NCI-H774 (cell line): ENCODE measurements around the gene ANAPC4.

Source experiments
- DNase-seq: peaks from one replicate; lab custom pipeline; 2025; lab: John Stamatoyannopoulos, UW

Gene ANAPC4

DNA sequence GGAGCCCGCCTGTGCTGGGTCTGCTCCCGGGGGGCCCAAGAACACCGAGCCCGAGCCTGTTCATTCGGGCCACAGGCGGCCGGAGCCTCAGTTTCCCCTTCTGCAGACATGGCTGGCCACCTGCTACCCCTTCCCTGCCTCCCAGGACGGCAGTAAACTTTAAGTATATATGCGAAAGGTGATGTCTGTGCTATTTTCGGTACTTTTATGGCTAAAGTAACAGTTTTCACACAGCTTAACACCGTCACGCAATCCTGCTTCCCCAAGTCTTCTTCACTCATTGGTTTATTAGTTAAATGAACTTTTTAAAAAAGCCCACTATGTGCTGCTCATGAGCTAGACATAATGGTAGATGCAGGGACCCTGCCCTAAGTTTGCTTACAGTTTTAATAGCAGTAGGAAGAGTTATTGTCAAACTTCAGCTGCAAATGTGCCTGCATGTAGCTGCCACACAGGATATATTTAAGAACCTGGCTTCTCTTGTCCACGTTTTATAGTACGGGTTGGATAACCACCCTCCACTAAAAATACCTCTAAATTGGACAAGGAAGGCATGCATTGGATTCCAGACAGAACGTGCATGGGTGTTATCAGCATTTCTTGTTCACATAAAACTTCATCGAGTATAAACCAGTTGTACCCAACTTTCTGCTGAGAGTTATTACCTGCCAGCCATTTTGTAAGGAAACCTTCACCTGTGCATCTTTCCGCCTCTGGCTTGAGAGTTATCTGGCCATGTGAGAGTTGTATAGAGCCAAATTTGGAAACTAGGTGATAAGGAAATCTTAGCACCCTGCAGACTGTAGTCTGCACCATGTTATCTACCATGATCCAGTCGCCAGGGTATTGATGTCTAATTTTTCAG lies 741 bp downstream of the ANAPC4 start:
- no peak for DNase-seq

GRCh38 chr4:25378437-25378743 lies 1.3 kb downstream of the ANAPC4 start:
- DNase-seq, result no peak

GRCh38 chr4:25379591-25379990 lies 2.5 kb downstream of the ANAPC4 start:
- no peak for DNase-seq

DNA sequence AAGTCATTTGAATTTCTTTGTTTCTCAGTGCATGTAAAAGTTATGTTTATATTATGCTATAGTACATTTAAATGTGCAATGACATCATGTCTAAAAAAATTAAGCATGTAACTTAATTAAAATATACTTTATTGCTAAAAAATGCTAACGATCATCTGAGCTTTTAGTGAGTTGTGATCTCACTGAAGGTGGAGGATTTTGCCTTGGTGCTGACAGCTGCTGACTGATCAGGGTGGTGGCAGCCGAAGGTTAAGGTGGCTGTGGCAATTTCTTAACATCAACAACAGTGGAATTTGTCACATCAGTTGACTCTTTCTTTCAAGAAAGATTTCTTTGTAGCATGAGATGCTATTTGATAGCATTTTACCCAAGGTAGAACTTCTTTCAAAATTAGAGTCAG lies 6.6 kb downstream of the ANAPC4 start:
- DNase-seq, result no peak

DNA sequence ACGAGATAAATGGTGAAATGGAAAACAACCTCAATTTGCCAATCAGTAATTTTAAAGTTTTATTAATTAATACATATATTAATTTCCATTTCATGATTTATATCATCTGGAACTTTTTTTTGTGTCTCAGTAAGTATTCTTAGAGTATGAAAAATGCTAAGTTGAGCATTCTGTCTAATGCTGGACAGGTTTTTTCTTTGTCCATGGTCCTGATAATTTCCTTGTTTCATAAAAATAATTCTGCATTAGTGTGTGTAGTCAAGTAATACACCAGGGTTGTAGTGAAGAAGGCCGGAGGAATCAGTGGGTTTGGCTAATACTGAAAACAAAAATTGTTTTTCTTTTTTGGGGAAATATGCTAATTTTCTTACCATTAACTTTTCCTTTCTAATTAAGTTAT lies 9.9 kb downstream of the ANAPC4 start:
- DNase-seq, result no peak

GRCh38 chr4:25397305-25397704 lies 20.2 kb downstream of the ANAPC4 start:
- no peak for DNase-seq

DNA sequence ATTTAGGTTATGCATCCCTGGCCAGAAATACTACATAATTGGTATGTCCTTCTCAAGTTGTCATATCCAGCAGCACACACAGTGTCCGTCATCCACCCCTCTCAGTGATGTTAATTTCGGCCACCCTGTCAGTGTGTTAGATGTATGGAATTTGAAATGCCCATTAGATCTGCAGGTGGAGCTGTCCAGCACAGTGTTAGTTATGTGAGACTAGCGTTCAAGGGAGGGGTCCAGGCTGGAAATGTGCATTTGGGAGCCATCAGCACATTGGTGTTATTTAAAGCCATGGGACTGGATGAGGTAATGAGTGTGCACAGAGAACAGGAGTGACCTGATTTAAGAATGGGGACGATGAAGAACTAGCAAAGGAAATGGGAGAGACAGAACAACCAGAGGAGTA lies 22.4 kb downstream of the ANAPC4 start:
- DNase-seq, result no peak

DNA sequence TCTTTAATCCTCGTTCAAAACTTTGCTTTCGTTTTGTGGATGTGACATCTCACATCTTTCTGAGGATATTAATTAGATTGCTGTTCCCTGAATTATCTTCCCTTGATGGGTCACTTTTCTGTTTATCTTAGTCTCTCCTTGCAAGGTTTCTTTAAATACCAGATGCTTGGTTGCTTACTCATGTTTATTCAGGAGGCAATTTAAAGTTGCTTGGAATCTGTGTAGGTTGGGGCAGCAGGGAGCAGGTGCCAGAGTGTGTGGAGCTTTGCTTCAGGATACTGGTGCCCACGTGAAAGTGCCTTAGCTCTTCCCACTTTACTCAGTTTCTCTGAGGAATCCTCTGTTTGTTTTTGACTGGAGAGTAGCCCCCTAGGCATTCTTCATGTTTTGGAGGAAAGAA lies 24.0 kb downstream of the ANAPC4 start:
- DNase-seq, result no peak

DNA sequence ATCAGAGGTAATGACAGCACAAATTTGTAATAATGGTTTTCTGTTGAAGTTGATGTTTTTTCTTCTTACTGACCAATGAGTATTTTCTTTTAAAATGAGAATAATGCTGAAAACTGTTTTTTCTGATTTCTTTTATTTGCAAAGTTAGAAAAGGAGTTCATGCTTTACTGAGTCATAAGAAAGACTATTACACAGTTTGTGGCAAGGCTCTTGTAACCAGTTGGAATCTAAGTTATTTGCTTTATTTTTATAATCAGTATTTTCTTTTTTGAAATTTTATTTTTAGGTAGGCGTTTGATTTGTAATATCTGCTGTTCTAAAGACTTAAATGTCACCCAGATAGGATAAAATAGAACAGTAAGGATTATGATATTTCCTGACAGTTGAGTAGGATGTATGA lies 25.5 kb downstream of the ANAPC4 start:
- DNase-seq, result no peak

DNA sequence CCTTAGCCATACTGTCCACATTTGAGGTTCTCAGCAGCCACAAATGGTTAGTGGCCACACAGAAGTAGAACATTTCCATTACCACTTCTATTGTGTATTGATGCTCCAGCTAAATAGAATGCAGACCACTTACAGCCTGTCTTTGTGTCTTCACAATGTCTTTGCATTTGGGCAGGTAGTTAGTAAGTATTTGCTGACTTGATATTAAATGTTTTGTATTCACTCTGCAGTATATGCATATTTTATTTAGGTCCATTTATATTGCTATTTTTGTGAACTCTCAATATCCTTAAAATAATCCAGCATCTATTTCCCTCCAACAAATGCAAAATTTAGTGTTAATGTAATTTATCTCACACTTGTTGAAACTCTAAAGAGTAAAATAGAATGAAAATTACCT lies 26.6 kb downstream of the ANAPC4 start:
- DNase-seq, result no peak

- no peak for DNase-seq
Measured at GRCh38 chr4:25405453-25405852, 28.4 kb downstream of the ANAPC4 start.

GRCh38 chr4:25406081-25406692 lies 29.1 kb downstream of the ANAPC4 start:
- no peak for DNase-seq

DNA sequence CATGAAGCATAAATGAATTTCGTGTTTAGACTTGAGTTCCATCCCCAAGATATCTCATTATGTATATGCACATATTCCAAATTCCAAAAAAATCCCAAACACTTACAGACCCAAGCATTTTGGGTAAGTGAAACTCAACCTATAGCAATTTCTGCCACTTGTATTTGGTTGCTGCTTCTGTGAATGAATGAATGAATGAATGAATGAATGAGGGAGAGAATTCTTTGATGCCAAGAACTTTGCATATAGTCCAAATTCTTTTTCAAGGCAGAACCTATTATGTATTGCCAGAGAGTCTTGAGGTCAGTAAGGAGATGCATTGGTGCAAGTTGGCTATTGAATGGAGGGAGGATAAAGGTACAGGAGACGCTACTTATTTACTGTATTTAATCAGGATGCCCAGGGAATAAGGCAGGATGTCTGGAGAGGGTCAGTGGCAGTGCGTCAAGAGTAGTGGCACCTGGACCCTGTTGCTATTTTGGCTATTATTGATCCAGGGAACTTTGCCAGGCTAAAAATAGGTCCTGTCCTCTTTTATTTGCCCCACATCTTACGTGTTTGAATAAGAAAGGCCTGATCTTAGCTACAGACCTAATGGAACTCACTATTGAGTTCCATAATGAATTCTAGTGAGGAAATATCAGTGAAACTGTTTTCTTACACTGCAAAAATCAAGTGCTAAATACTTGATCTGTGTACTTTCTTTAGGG lies 33.9 kb downstream of the ANAPC4 start:
- no peak for DNase-seq

DNA sequence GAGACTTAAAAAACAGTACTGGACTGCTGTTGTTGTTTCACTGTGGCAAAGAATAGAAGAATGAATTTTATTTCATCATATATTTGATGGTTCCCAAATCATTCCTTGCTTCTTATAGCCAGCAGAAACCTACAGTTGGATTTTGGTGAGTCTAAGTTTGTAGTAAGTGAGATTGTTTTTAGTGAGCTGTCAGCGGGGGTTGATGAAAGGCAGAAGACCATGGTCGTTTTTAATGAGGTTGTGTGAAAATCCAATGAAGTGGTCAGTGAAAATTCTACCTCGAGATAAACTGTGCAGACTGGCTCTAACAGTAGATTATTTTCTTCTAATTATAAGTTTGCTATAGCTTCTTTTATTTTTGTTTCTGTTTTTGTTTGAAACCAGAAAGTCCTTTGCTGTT lies 36.2 kb downstream of the ANAPC4 start:
- DNase-seq, result no peak

DNA sequence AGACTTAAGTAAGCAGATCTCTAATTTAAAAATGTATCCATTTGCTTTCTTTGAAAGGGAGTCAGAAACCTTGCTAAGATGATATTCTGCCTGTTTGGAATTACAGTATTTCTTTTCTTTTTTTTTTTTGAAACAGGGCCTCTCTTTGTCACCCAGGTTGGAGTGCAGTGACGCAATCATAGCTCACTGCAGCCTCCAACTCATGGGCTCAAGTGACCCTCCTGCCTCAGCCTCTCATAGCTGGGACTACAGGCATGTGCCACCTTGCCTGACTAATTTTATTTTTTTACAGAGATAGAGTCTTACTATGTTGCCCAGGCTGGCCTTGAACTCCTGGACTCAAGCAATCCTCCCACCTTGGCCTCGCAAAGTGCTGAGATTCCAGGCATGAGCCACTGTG lies 40.0 kb downstream of the ANAPC4 start:
- no peak for DNase-seq

DNA sequence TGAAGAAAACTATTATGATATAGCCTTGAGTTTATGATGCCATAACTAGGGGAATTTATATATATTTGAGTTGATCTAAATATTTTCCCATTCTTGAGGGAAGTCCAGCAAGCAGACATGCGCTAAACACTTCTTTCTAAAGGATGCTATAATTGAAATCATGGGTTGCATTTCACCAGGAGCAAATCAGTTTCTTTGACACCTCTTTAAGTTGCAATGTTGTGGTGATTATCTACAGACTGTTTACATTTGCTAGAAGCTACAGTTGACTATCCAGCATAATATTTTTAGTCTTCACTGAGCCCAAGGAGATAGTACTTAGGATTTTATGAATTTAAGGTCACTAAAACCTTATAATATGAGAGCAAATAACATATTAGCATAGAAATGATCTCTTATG lies 43.9 kb downstream of the ANAPC4 start:
- DNase-seq, result no peak

DNA sequence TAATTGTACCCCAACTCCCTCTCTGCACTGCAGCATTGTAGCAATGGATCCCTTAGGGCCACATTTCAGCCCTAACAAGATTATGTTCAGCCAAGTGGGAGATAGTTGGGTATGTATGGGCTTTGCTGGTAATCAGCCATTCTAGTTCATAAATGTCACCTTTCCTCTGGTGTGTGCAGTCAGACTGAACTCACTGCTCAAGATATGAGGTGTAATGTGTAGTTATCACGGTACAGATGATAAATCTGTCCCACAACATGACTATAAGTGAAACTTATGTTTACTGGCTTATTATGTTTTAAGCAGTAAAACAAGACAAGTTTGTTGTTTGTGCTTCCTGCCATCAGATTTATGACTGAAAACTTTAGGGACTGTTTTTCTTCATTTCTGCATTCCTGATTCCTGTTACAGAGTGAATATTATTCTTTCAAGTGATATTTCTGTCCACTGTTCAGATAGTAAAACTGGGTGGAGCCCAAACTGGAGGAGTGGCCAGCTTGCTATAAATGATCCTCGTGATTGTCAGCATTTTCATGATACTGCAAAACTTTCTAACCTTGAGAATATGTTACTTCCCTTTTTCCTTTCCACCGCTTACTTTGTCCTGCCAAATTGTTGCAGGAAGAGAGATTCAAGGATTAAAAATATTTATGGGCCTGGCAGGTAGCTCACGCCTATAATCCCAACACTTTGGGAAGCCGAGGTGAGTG lies 44.9 kb downstream of the ANAPC4 start:
- no peak for DNase-seq

GRCh38 chr4:25423548-25423947 lies 46.5 kb downstream of the ANAPC4 start:
- no peak for DNase-seq

- DNase-seq, result no peak
Measured at GRCh38 chr4:25424539-25425228, 47.6 kb downstream of the ANAPC4 start.

- DNase-seq, result no peak
Measured at GRCh38 chr4:25425361-25425760, 48.3 kb downstream of the ANAPC4 start.

- DNase-seq, result no peak
Measured at GRCh38 chr4:25427871-25428270, 50.8 kb downstream of the ANAPC4 start.

DNA sequence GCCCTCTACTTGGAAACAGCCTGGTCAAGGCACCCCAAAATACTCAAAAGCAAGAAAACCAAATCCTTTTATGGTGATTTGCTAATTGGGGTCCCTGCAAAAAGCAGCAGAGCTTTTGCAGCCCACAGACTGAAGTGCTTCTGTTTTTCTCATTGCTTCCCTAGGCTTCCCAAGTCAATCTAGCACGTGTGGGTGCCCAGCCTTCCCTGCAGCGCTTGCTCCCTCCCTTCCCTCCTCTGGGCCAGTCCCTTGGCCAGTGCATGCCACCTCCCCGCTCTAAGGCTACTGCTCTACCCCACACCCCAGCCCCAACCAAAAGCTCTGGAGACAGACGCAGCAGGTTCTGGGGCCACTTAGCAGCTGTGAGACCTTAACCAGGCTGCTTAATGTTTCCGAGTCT lies 53.6 kb downstream of the ANAPC4 start:
- no peak for DNase-seq
